B cell (primary cell): Measurements from ENCODE around the gene RGS7.

Experiments used
- CTCF ChIP-seq: fragments of 200-600 bp; IDR thresholded peaks from one replicate; pipeline ENCODE4 v1.8.0; 2022; ENCODE audit warnings: antibody characterized with exemption, mild to moderate bottlenecking
- EZH2 ChIP-seq: IDR thresholded peaks from 2 replicates; pipeline ENCODE4 v1.6.1; 2012; ENCODE audit warnings: borderline replicate concordance, low read depth, mild to moderate bottlenecking, moderate library complexity, low read length; ENCODE audit not compliant: insufficient read depth, poor library complexity, severe bottlenecking

GRCh38 chr1:240823357-240823756 is 533.6 kb downstream of the RGS7 start:
- TF ChIP-seq CTCF: no peak
- no peak for TF ChIP-seq EZH2
